ENCODE measurements around the gene SLC22A4.

The SLC22A4 gene

GRCh38 chr5:132293992-132294727 lies at the start of gene SLC22A4:
SLC22A4 (plus strand) TSS chr5:132294394; CDS start chr5:132294617, 223 bp downstream.
- H3K4me3 ChIP-seq (ENCODE audit: low read length), result peak within 1 kb of the TSS; percentile 58
- no peak for TF ChIP-seq ZNF274 (IDR thresholded peaks at IDR 0.05; ENCODE audit: low read depth, low read length)

- H3K4me3 ChIP-seq (ENCODE audit: low read length), result no peak overlapping the region
- TF ChIP-seq ZNF274 (IDR thresholded peaks at IDR 0.05; ENCODE audit: low read depth, low read length), result no peak
Measured at GRCh38 chr5:132245593-132245992, 48.6 kb upstream of the SLC22A4 start.

GRCh38 chr5:132246806-132247205 lies 47.4 kb upstream of the SLC22A4 start:
- no peak overlapping the region for H3K4me3 ChIP-seq (ENCODE audit: low read length)
- no peak for TF ChIP-seq ZNF274 (IDR thresholded peaks at IDR 0.05; ENCODE audit: low read depth, low read length)

- no peak for TF ChIP-seq ZNF274 (IDR thresholded peaks at IDR 0.05; ENCODE audit: low read depth, low read length)
- H3K4me3 ChIP-seq (ENCODE audit: low read length), result no peak overlapping the region
Measured at GRCh38 chr5:132250547-132250946, 43.6 kb upstream of the SLC22A4 start.

- no peak overlapping the region for H3K4me3 ChIP-seq (ENCODE audit: low read length)
Measured at GRCh38 chr5:132251220-132251725, 42.9 kb upstream of the SLC22A4 start.

GRCh38 chr5:132253008-132253441 lies 41.2 kb upstream of the SLC22A4 start:
- H3K4me3 ChIP-seq (ENCODE audit: low read length), result no peak overlapping the region
- no peak for TF ChIP-seq ZNF274 (IDR thresholded peaks at IDR 0.05; ENCODE audit: low read depth, low read length)

More at GRCh38 chr5:132251220-132251725, 42.9 kb upstream of the SLC22A4 start:
- TF ChIP-seq ZNF274 (IDR thresholded peaks at IDR 0.05; ENCODE audit: low read depth, low read length), result no peak

- no peak for TF ChIP-seq ZNF274 (IDR thresholded peaks at IDR 0.05; ENCODE audit: low read depth, low read length)
- no peak overlapping the region for H3K4me3 ChIP-seq (ENCODE audit: low read length)
Measured at GRCh38 chr5:132253452-132254320, 40.5 kb upstream of the SLC22A4 start.

GRCh38 chr5:132254321-132254977 lies 39.7 kb upstream of the SLC22A4 start:
- no peak overlapping the region for H3K4me3 ChIP-seq (ENCODE audit: low read length)
- no peak for TF ChIP-seq ZNF274 (IDR thresholded peaks at IDR 0.05; ENCODE audit: low read depth, low read length)

GRCh38 chr5:132256086-132256782 lies 38.0 kb upstream of the SLC22A4 start:
- TF ChIP-seq ZNF274 (IDR thresholded peaks at IDR 0.05; ENCODE audit: low read depth, low read length), result no peak
- no peak overlapping the region for H3K4me3 ChIP-seq (ENCODE audit: low read length)

- no peak for TF ChIP-seq ZNF274 (IDR thresholded peaks at IDR 0.05; ENCODE audit: low read depth, low read length)
Measured at GRCh38 chr5:132256783-132257130, 37.4 kb upstream of the SLC22A4 start.

GRCh38 chr5:132257131-132258101 lies 36.8 kb upstream of the SLC22A4 start, which contains the start of gene PDLIM4:
PDLIM4 (plus strand) TSS chr5:132257696; CDS start chr5:132257735, 39 bp downstream.
- no peak within 1 kb of the TSS for H3K4me3 ChIP-seq (ENCODE audit: low read length)

More at GRCh38 chr5:132256783-132257130, 37.4 kb upstream of the SLC22A4 start:
- H3K4me3 ChIP-seq (ENCODE audit: low read length), result no peak overlapping the region

More at GRCh38 chr5:132257131-132258101, 36.8 kb upstream of the SLC22A4 start, which contains the start of gene PDLIM4:
- no peak for TF ChIP-seq ZNF274 (IDR thresholded peaks at IDR 0.05; ENCODE audit: low read depth, low read length)

All from GM08714 (cell line).